SK-N-SH treated with all-trans-retinoic acid at 6 μM for 48 hours (cell line): ENCODE measurements around the gene VARS1.

ENCODE experiments used
- ATAC-seq: fragments of 200-7000 bp; cut with Tn5 transposase; 3 replicates; pipeline ENCODE4 v1.9.1; 2020; ENCODE audit warnings: mild to moderate bottlenecking, moderate library complexity
- ARNTL ChIP-seq: fragments of 450-650 bp; formaldehyde crosslinking; IDR thresholded peaks from 2 replicates; pipeline ENCODE4 v1.5.0; 2020; ENCODE audit warnings: low read depth, mild to moderate bottlenecking, moderate library complexity, borderline replicate concordance
- BACH2 ChIP-seq: fragments of 250-450 bp; sonication (Bioruptor Pico); IDR thresholded peaks from 2 replicates; pipeline ENCODE4 v1.9.0; 2021; ENCODE audit warnings: mild to moderate bottlenecking, borderline replicate concordance
- CREB5 ChIP-seq: fragments of 250-450 bp; sonication (Bioruptor Pico); IDR thresholded peaks from 2 replicates; pipeline ENCODE4 v1.5.1; 2020; ENCODE audit warnings: low read depth, mild to moderate bottlenecking, moderate library complexity
- CSDC2 ChIP-seq: fragments of 250-450 bp; sonication (Bioruptor Pico); IDR thresholded peaks from 2 replicates; pipeline ENCODE4 v1.5.0; 2020; ENCODE audit warnings: mild to moderate bottlenecking, moderate library complexity
- CSRNP3 ChIP-seq: fragments of 250-450 bp; sonication (Bioruptor Pico); IDR thresholded peaks from 2 replicates; pipeline ENCODE4 v1.5.1; 2021; ENCODE audit warnings: mild to moderate bottlenecking, moderate library complexity
- ESRRG ChIP-seq: fragments of 250-450 bp; sonication (Bioruptor Pico); IDR thresholded peaks from 2 replicates; pipeline ENCODE4 v1.6.1; 2021; ENCODE audit warnings: mild to moderate bottlenecking
- GLIS3 ChIP-seq: fragments of 250-450 bp; sonication (Bioruptor Pico); IDR thresholded peaks from 2 replicates; pipeline ENCODE4 v1.5.0; 2020; ENCODE audit warnings: mild to moderate bottlenecking, moderate library complexity
- ISL1 ChIP-seq: fragments of 250-450 bp; sonication (Bioruptor Pico); IDR thresholded peaks from 2 replicates; pipeline ENCODE4 v2.1.2; 2022; ENCODE audit warnings: mild to moderate bottlenecking, moderate library complexity
- OSR1 ChIP-seq: fragments of 250-450 bp; sonication (Bioruptor Pico); IDR thresholded peaks from 2 replicates; pipeline ENCODE4 v1.8.0; 2022; ENCODE audit warnings: moderate library complexity, mild to moderate bottlenecking, inconsistent platforms
- PATZ1 ChIP-seq: fragments of 250-450 bp; sonication (Bioruptor Pico); IDR thresholded peaks from 2 replicates; pipeline ENCODE4 v1.8.0; 2020; ENCODE audit warnings: mild to moderate bottlenecking, moderate library complexity, borderline replicate concordance
- POU6F1 ChIP-seq: fragments of 250-450 bp; sonication (Bioruptor Pico); IDR thresholded peaks from 2 replicates; pipeline ENCODE4 v1.8.0; 2021; ENCODE audit warnings: low read depth, mild to moderate bottlenecking, moderate library complexity, borderline replicate concordance
- PPARA ChIP-seq: fragments of 250-450 bp; sonication (Bioruptor Pico); IDR thresholded peaks from 2 replicates; pipeline ENCODE4 v1.5.0; 2020; ENCODE audit warnings: mild to moderate bottlenecking, borderline replicate concordance
- RARB ChIP-seq: fragments of 250-450 bp; sonication (Bioruptor Pico); IDR thresholded peaks from 2 replicates; pipeline ENCODE4 v1.8.0; 2021; ENCODE audit warnings: mild to moderate bottlenecking, moderate library complexity
- SNAI2 ChIP-seq: fragments of 250-450 bp; sonication (Bioruptor Pico); IDR thresholded peaks from 2 replicates; pipeline ENCODE4 v1.5.0; 2020; ENCODE audit warnings: mild to moderate bottlenecking, moderate library complexity
- TOX ChIP-seq: fragments of 250-450 bp; sonication (Bioruptor Pico); IDR thresholded peaks from 2 replicates; pipeline ENCODE4 v1.8.0; 2021; ENCODE audit warnings: mild to moderate bottlenecking, moderate library complexity, borderline replicate concordance
- TSHZ2 ChIP-seq: fragments of 250-450 bp; sonication (Bioruptor Pico); IDR thresholded peaks from 2 replicates; pipeline ENCODE4 v1.5.0; 2020; ENCODE audit warnings: mild to moderate bottlenecking, moderate library complexity
- ZC3H10 ChIP-seq: fragments of 250-450 bp; sonication (Bioruptor Pico); IDR thresholded peaks from 2 replicates; pipeline ENCODE4 v1.5.1; 2021; ENCODE audit warnings: mild to moderate bottlenecking, moderate library complexity
- ZFP3 ChIP-seq: fragments of 250-450 bp; sonication (Bioruptor Pico); IDR thresholded peaks from 2 replicates; pipeline ENCODE4 v1.5.0; 2020; ENCODE audit warnings: mild to moderate bottlenecking, moderate library complexity
- ZFP30 ChIP-seq: fragments of 450-650 bp; formaldehyde crosslinking; IDR thresholded peaks from 2 replicates; pipeline ENCODE4 v1.5.0; 2022; ENCODE audit warnings: mild to moderate bottlenecking, moderate library complexity
- ZNF565 ChIP-seq: fragments of 450-650 bp; formaldehyde crosslinking; conservative IDR thresholded peaks from 2 replicates; pipeline ENCODE4 v1.5.0; 2020; ENCODE audit warnings: low read depth, mild to moderate bottlenecking, moderate library complexity
- ZNF70 ChIP-seq: fragments of 450-650 bp; formaldehyde crosslinking; IDR thresholded peaks from 2 replicates; pipeline ENCODE4 v1.5.0; 2020; ENCODE audit warnings: mild to moderate bottlenecking, moderate library complexity
- ZNF8 ChIP-seq: fragments of 450-650 bp; formaldehyde crosslinking; IDR thresholded peaks from 2 replicates; pipeline ENCODE4 v1.5.0; 2020; ENCODE audit warnings: mild to moderate bottlenecking, moderate library complexity

VARS1 gene

GRCh38 chr6:31761343-31761742, 34.2 kb downstream of the VARS1 start (continued):
- TF ChIP-seq CSRNP3 (CRISPR knock-in tag) (no peak), ESRRG (no peak), SNAI2 (CRISPR knock-in tag) (no peak), ZNF565 (CRISPR knock-in tag) (no peak), PATZ1 (CRISPR knock-in tag) (no peak)

- ATAC-seq, result no peak
- TF ChIP-seq ZNF70 (CRISPR knock-in tag), result no peak
- TF ChIP-seq PATZ1 (CRISPR knock-in tag), result no peak
- no peak for TF ChIP-seq RARB
- TF ChIP-seq PPARA (CRISPR knock-in tag), result no peak
- TF ChIP-seq TOX, result no peak
- no peak for TF ChIP-seq ZNF565 (CRISPR knock-in tag)
- no peak for TF ChIP-seq BACH2 (CRISPR knock-in tag)
- no peak for TF ChIP-seq CREB5 (CRISPR knock-in tag)
Measured at GRCh38 chr6:31760790-31761189, 34.8 kb downstream of the VARS1 start.

GRCh38 chr6:31758281-31758680, 37.3 kb downstream of the VARS1 start:
- TF ChIP-seq ZC3H10 (no peak), BACH2 (CRISPR knock-in tag) (no peak), OSR1 (no peak), ZFP3 (CRISPR knock-in tag) (no peak), ISL1 (no peak), GLIS3 (CRISPR knock-in tag) (no peak), TSHZ2 (no peak), TOX (no peak), ARNTL (CRISPR knock-in tag) (no peak), ZNF565 (CRISPR knock-in tag) (no peak), ZNF8 (no peak), CREB5 (CRISPR knock-in tag) (no peak), POU6F1 (CRISPR knock-in tag) (no peak), ZFP30 (CRISPR knock-in tag) (no peak), ESRRG (no peak), CSDC2 (CRISPR knock-in tag) (no peak), PATZ1 (CRISPR knock-in tag) (no peak)
- ATAC-seq, result no peak
